Heart right ventricle (tissue), 16 donors: ENCODE measurements around the gene CCDC27. TPM values are rescaled to one million over a fixed set of nuclear protein-coding genes. Genes with fewer than 3 reads are reported as not detected.

Experiments
- ATAC-seq, 8 donors: fragments of 200-7000 bp; cut with Tn5 transposase; one replicate each; pipeline ENCODE4 v1.9.1; 2020; ENCODE audit warnings: mild to moderate bottlenecking in 8 of 8, moderate library complexity in 8 of 8, moderate number of reproducible peaks in 1 of 8
- DNase-seq, 2 donors: peaks; one replicate each; pipeline ENCODE4 v3.0.0-alpha.2; 2020
- H3K27ac ChIP-seq, 10 donors: fragments of 200-600 bp; sonication (generic) in 2 of 10; one replicate each; pipeline versions ENCODE4 v1.5.0 to v1.8.0; 2020 to 2022; ENCODE audit warnings: mild to moderate bottlenecking in 3 of 10
- H3K27me3 ChIP-seq, 7 donors: fragments of 200-600 bp; one replicate each; pipeline ENCODE4 v1.8.0; 2021 to 2022; ENCODE audit warnings: mild to moderate bottlenecking in 2 of 7
- H3K36me3 ChIP-seq, 9 donors: fragments of 200-600 bp; sonication (generic) in 1 of 9; one replicate each; pipeline versions ENCODE4 v1.5.0 to v1.8.0; 2020 to 2022; ENCODE audit warnings: mild to moderate bottlenecking in 2 of 9
- H3K4me1 ChIP-seq, 9 donors: fragments of 200-600 bp; sonication (generic) in 1 of 9; one replicate each; pipeline versions ENCODE4 v1.5.0 to v1.8.0; 2020 to 2022; ENCODE audit warnings: mild to moderate bottlenecking in 4 of 9
- H3K4me3 ChIP-seq, 10 donors: fragments of 200-600 bp; sonication (generic) in 2 of 10; one replicate each; pipeline versions ENCODE4 v1.5.0 to v1.8.0; 2020 to 2022; ENCODE audit warnings: mild to moderate bottlenecking in 7 of 10, moderate library complexity in 2 of 10
- H3K9me3 ChIP-seq, 11 donors: fragments of 200-600 bp in 10 of 11; sonication (generic) in 2 of 11; one replicate each; pipeline versions ENCODE4 v1.5.0 to v1.8.0; 2013 to 2022; ENCODE audit warnings: mild to moderate bottlenecking in 2 of 11, control low read depth in 1 of 11, moderate library complexity in 1 of 11
- WGBS, 2 donors: extraction: QIAGEN DNeasy Blood & Tissue Kit; methylation state at CpG; one replicate each; pipeline ENCODE4 v1.1.7; 2013; ENCODE audit warnings: inconsistent platforms in 1 of 2; 5-methylcytosine and 5-hydroxymethylcytosine counted together
- intact Hi-C, 10 donors: fragments of 100-400 bp; cut with DNase I; formaldehyde crosslinking; loops; one replicate each; pipeline versions ENCODE4 v1.11.1 to v1.14.2; 2022
- polyA plus RNA-seq, 2 donors: library from polyadenylated mRNA; stranded (reverse); fragments of 200-250 nt; gene quantifications; one replicate each; pipeline ENCODE4 v1.2.3, GENCODE V29; 2013
- total RNA-seq, 10 donors: library from RNA; stranded (reverse); fragmentation: NEBNext Ultra II Directional in 3 of 10; extraction: Animal tissue kit (Norgen Biotek cat#: 25700) in 3 of 10; gene quantifications; one replicate each; pipeline versions ENCODE4 v1.2.1 to v1.2.4, GENCODE V29; 2021 to 2023
- TF ChIP-seq, protein P1 (sequence below), 9 donors: fragments of 200-600 bp; sonication (generic) in 2 of 9; IDR thresholded peaks; one replicate each; pipeline versions ENCODE4 v1.5.0 to v1.8.0; 2021 to 2022; ENCODE audit warnings: antibody characterized with exemption in 9 of 9, mild to moderate bottlenecking in 5 of 9, moderate library complexity in 1 of 9
- donor health status: Arrhythmogenic right ventricular cardiomyopathy.
- donor health status: ischemic (EF 13 %, LVEDD 7.1; RV severe dilation, severe dysfunction).
- donor health status: healthy with polysubstance abuse.
- donor health status: DM: no; HTN: yes; CAD: no.
- donor health status: DM: no; HTN: no; CAD: no.
- donor health status: ischemic (EF 25% LVEDD 6.9; RV normal size, moderate dysfunction).
- donor health status: ischemic (EF 25% LVEDD 5.7; RV mildly dilated, moderate dysfunction).
- donor health status: healthy.
- donor health status: DM: yes; HTN: yes; CAD: no.
- donor health status: Ischemic cardiomyopathy.
- donor health status: ischemic (EF 35%, LVEDD 5.7; RV mildly dilated, moderate dysfunction).
- donor health status: nonischemic (EF 11% LVEDD 7.7; RV severe dilation, severe dysfunction).
- donor health status: DM: yes; HTN: yes; CAD: no.
- donor health status: PGD.
- donor health status: ischemic (EF 29% LVEDD 5.4; RV normal size, mild dysfunction).
- donor health status: nonischemic (EF 23%, LVEDD 6.1; RV moderate dilation, normal function).

The CCDC27 gene
- total and polyA plus RNA-seq, 12 donors: 0.03 TPM; not detected in 11

DNA sequence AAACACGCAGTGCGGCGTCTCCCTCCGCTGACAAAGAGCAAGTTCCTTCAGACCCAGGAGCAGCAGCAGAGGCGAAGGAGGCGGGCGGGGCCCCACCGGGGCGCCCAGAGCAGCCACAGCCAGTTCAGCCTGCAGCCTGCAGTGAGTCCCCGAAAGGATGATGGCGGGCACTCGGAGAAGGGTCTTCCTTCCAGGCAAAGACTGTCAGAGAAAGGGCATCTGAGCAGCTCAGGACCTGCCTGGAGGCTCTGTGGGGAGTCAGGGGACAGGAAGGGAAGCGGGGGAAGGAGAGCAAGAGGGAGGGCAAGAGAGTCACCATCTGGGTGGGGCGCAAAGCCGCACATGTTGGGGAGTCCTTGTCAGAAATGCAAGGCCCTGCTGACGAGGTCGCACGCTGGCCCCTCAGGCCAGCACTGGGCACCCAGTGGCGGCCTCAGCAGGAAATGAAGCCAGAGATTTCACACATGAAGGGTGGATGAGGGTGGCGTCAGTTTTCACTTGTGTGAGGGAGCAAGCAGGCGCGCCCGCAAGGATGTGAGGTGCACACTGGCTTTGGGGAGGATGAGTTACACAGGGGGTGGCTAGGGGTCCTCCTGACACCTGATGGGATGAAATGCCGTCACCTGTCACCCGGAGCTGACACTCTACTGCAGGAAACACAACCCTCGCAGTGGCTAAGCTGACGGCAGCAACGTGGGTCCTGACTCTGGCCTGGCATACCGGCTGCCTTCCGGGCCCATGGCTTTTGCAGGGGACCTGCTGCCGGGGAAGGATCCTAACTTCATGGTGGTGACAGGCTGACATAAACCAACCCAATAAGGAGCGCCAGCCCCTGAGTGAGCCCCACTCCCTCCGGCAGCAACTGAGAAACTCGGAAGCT lies 37.4 kb downstream of the CCDC27 start:
- no peak overlapping the region for H3K27ac ChIP-seq
- H3K4me3 ChIP-seq: no peak overlapping the region
- no peaks in the 10 kb centered on the region for H3K27me3 ChIP-seq
- ATAC-seq: peak in 1 of 8 donors; percentile 8
- H3K36me3 ChIP-seq: peaks cover 0 to 79% (median 29%) of the 10 kb centered on the region in 9 donors
- no peak for DNase-seq
- no peaks in the 10 kb centered on the region for H3K9me3 ChIP-seq
- intact Hi-C loops: no loop called here
- TF ChIP-seq, protein P1, sequence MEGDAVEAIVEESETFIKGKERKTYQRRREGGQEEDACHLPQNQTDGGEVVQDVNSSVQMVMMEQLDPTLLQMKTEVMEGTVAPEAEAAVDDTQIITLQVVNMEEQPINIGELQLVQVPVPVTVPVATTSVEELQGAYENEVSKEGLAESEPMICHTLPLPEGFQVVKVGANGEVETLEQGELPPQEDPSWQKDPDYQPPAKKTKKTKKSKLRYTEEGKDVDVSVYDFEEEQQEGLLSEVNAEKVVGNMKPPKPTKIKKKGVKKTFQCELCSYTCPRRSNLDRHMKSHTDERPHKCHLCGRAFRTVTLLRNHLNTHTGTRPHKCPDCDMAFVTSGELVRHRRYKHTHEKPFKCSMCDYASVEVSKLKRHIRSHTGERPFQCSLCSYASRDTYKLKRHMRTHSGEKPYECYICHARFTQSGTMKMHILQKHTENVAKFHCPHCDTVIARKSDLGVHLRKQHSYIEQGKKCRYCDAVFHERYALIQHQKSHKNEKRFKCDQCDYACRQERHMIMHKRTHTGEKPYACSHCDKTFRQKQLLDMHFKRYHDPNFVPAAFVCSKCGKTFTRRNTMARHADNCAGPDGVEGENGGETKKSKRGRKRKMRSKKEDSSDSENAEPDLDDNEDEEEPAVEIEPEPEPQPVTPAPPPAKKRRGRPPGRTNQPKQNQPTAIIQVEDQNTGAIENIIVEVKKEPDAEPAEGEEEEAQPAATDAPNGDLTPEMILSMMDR (IDR thresholded peaks at IDR 0.05): no peak
- 70 to 77% methylated on average over 34 of the region's 34 CpGs for WGBS, 2 donors
- peaks cover 5 to 69% (median 43%) of the 10 kb centered on the region in 9 donors for H3K4me1 ChIP-seq

DNA sequence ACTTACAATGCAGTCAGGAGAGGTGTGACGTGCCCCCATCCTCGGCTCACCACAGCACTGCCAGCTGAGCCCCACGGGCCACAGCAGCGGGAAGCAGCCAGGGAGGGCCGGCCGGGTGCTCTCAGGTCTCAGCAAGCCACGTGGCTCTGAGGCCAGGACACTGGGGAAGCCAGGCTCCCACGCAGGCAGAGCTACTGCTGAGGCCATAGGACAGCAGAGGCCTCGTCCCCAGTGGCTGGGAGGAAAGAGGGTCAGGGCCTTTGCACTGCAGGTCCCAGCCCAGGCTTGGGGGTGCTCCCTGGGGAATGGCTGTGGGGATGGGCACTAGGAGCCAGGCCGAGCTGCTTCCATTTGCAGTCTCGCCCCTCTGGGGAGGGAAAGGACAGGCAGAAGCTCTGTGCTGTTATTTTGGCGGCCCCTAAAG lies 38.3 kb downstream of the CCDC27 start:
- WGBS, 2 donors: 55 to 56% methylated on average over 12 of the region's 12 CpGs
- TF ChIP-seq, protein P1 (IDR thresholded peaks at IDR 0.05): no peak
- ATAC-seq: peak in 7 of 8 donors; percentile 13 to 50 (median 28)

DNA sequence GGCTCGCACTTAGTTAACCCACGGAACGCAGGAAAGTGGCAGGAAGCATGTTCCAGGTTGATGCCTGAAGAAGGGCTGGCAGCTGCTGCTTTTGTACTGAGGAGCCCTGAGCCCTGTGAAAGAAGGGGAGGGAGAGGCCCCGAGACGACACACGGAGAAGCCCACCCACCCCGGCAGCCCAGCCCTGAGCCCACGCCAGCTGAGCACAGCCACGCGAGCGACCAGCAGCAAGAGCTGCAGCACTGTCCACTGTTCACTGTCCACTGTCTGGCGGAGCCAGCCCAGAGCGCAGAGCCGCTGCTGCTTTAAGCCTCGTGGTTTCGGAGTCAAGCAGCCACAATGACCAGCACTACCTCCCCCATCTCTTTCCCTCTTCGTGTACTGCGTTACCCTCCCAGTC lies 38.7 kb downstream of the CCDC27 start:
- H3K27me3 ChIP-seq: no peaks in the 10 kb centered on the region
- ATAC-seq (no peak), DNase-seq (peak in 1 of 2 donors; percentile 9)
- H3K4me3 ChIP-seq: no peak overlapping the region
- 77 to 78% methylated on average over 18 of the region's 18 CpGs for WGBS, 2 donors
- peaks cover 0 to 66% (median 18%) of the 10 kb centered on the region in 9 donors for H3K36me3 ChIP-seq
- TF ChIP-seq, protein P1 (IDR thresholded peaks at IDR 0.05): no peak
- intact Hi-C loops: no loop called here
- no peak overlapping the region for H3K27ac ChIP-seq
- no peaks in the 10 kb centered on the region for H3K9me3 ChIP-seq
- peaks cover 8 to 75% (median 55%) of the 10 kb centered on the region in 9 donors for H3K4me1 ChIP-seq

More for the DNA sequence above, 38.3 kb downstream of the CCDC27 start:
- intact Hi-C loops: no loop called here
- Histone ChIP-seq H3K27ac (no peak overlapping the region), H3K36me3 (peaks cover 0 to 71% (median 21%) of the 10 kb centered on the region in 9 donors), H3K4me3 (no peak overlapping the region), H3K4me1 (peaks cover 8 to 72% (median 52%) of the 10 kb centered on the region in 9 donors), H3K9me3 (no peaks in the 10 kb centered on the region), H3K27me3 (no peaks in the 10 kb centered on the region)
- DNase-seq: peak in 1 of 2 donors; percentile 47

DNA sequence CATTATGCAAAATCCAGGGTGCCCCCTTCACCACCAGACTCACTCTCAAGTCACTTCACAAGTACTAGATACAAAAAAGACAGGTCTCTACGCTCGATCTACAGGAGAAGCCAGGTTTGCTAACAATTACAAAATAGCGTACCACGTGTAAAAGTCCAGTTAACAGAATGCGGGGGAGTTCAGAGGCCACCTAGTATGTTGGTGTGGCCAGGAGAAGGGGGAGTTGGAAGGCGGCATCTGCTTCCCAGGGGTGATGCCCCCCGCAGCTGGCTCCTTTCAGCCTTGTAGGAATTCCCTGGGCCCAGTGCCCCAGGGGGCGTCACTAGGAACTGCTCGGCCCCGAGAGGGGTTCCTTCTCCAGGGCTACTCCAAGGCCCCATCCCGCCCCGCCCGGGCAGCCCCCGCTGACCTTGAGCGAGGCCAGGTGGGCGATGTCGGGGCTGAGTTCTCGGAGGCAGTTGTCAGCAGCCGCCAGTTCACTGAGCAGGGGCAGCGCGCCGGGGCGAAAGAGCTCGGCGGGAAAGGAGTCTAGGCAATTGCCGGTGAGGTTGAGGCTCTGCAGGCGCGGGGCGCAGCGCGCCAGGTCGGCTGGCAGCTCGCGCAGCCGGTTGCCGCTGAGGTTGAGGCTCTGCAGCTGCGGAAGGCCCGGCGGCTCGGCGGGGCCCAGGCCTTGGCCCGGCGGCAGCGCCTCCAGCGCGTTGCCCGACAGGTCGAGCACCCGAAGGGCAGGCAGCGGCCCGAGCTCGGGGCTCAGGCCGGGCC lies 43.4 kb downstream of the CCDC27 start:
- TF ChIP-seq, protein P1 (IDR thresholded peaks at IDR 0.05): no peak
- no peak for DNase-seq
- Histone ChIP-seq H3K4me1 (peaks cover 8 to 54% (median 40%) of the 10 kb centered on the region in 9 donors), H3K27ac (peak overlapping the region in 9 of 10 donors; percentile 63 to 89 (median 83)), H3K4me3 (peak overlapping the region; percentile 74 to 98 (median 92)), H3K36me3 (peaks cover 0 to 23% (median 0%) of the 10 kb centered on the region in 9 donors), H3K9me3 (no peaks in the 10 kb centered on the region), H3K27me3 (peaks cover 0 to 8% (median 0%) of the 10 kb centered on the region in 7 donors)
- ATAC-seq: peak in 1 of 8 donors; percentile 3
- intact Hi-C loops: no loop called here
- WGBS, 2 donors: 4% methylated on average over 51 to 53 of the region's 53 CpGs
